Stimulated activated CD4-positive, alpha-beta T cell treated with anti-CD3 and anti-CD28 coated beads, Interleukin-1b, Interleukin-23, amount 100 ng/mL, for 1 hour (primary cell): ENCODE data around the gene NHEJ1.

Experiments used
- DNase-seq, 2 donors: peaks; one replicate each; pipeline ENCODE4 v3.0.0-alpha.2; 2020; ENCODE audit warnings: low read depth in 2 of 2

The NHEJ1 gene

GRCh38 chr2:219167997-219168396, 7.4 kb upstream of the NHEJ1 start:
- no peak for DNase-seq

- no peak for DNase-seq
Observed at GRCh38 chr2:219165058-219165911, 4.7 kb upstream of the NHEJ1 start.

GRCh38 chr2:219163156-219163555, 2.5 kb upstream of the NHEJ1 start:
- no peak for DNase-seq

- DNase-seq = no peak
Observed at GRCh38 chr2:219161097-219161496, 482 bp upstream of the NHEJ1 start.

GRCh38 chr2:219159771-219160185, 837 bp downstream of the NHEJ1 start:
- no peak for DNase-seq

GRCh38 chr2:219158586-219158985, 2.0 kb downstream of the NHEJ1 start:
- DNase-seq = no peak

- no peak for DNase-seq
Observed at GRCh38 chr2:219158025-219158424, 2.6 kb downstream of the NHEJ1 start.

- no peak for DNase-seq
Observed at GRCh38 chr2:219157396-219157795, 3.2 kb downstream of the NHEJ1 start.

GRCh38 chr2:219155054-219155644, 5.5 kb downstream of the NHEJ1 start:
- no peak for DNase-seq

- DNase-seq = no peak
Observed at GRCh38 chr2:219149667-219150066, 10.9 kb downstream of the NHEJ1 start.

- DNase-seq = no peak
Observed at GRCh38 chr2:219142329-219142728, 18.3 kb downstream of the NHEJ1 start.

- DNase-seq = no peak
Observed at GRCh38 chr2:219140722-219141121, 19.9 kb downstream of the NHEJ1 start.

- no peak for DNase-seq
Observed at GRCh38 chr2:219133976-219134375, 26.6 kb downstream of the NHEJ1 start.

GRCh38 chr2:219131744-219132143, 28.9 kb downstream of the NHEJ1 start:
- no peak for DNase-seq

GRCh38 chr2:219131327-219131726, 29.3 kb downstream of the NHEJ1 start:
- no peak for DNase-seq

GRCh38 chr2:219129589-219129988, 31.0 kb downstream of the NHEJ1 start:
- DNase-seq = no peak

- DNase-seq = no peak
Observed at GRCh38 chr2:219128396-219128795, 32.2 kb downstream of the NHEJ1 start.

- no peak for DNase-seq
Observed at GRCh38 chr2:219127037-219127635, 33.5 kb downstream of the NHEJ1 start.

- no peak for DNase-seq
Observed at GRCh38 chr2:219126555-219126954, 34.1 kb downstream of the NHEJ1 start.

GRCh38 chr2:219125886-219126270, 34.7 kb downstream of the NHEJ1 start:
- DNase-seq = no peak

- DNase-seq = no peak
Observed at GRCh38 chr2:219125225-219125885, 35.3 kb downstream of the NHEJ1 start.

GRCh38 chr2:219124381-219125110, 36.1 kb downstream of the NHEJ1 start:
- no peak for DNase-seq
